Testis (tissue), 3 donors: ENCODE results near the gene CES4A. TPM values are rescaled to one million over a fixed set of nuclear protein-coding genes. Genes with fewer than 3 reads are reported as not detected.
A peak's percentile ranks its signal among the peaks of the same experiment; 100 is the strongest.

Source experiments
- DNase-seq: peaks from one replicate; pipeline ENCODE4 v3.0.0-alpha.2; 2019
- H3K27ac ChIP-seq, 2 donors: fragments of 200-600 bp; sonication (generic); one replicate each; pipeline ENCODE4 v1.5.1; 2019
- H3K27me3 ChIP-seq: fragments of 200-600 bp; sonication (generic); one replicate; pipeline ENCODE4 v1.5.1; 2019
- H3K36me3 ChIP-seq: fragments of 200-600 bp; sonication (generic); one replicate; pipeline ENCODE4 v1.5.1; 2017; ENCODE audit warnings: low read depth; ENCODE audit errors: missing control alignments
- H3K4me1 ChIP-seq: fragments of 200-600 bp; sonication (generic); one replicate; pipeline ENCODE4 v1.5.1; 2019
- H3K4me3 ChIP-seq, 2 donors: fragments of 200-600 bp; sonication (generic); one replicate each; pipeline ENCODE4 v1.5.1; 2017 to 2019
- H3K9me3 ChIP-seq: fragments of 200-600 bp; sonication (generic); one replicate; pipeline ENCODE4 v1.5.1; 2017
- POLR2A ChIP-seq: fragments of 450-650 bp; IDR thresholded peaks from one replicate; pipeline ENCODE4 v1.6.1; 2017; ENCODE audit warnings: antibody characterized with exemption, mild to moderate bottlenecking, moderate library complexity
- WGBS, 2 donors: methylation state at CpG; one replicate each; pipeline ENCODE4 v1.1.5; 2018; 5-methylcytosine and 5-hydroxymethylcytosine counted together
- intact Hi-C: fragments of 100-400 bp; cut with DNase I; formaldehyde crosslinking; loops from one replicate; pipeline ENCODE4 v1.15.1; 2023; ENCODE audit warnings: low total_unique reads
- polyA plus RNA-seq: library from polyadenylated mRNA; stranded (reverse); fragments of 350-450 nt; fragmentation: Illumina TruSeq; extraction: RNeasy Lipid Tissue Mini Kit (QIAGEN cat#74804); gene quantifications from one replicate; pipeline ENCODE4 v1.2.3, GENCODE V29; 2014; ENCODE audit warnings: low read depth, low replicate concordance; ENCODE audit not compliant: insufficient read depth
- total RNA-seq, 2 donors: library from RNA; depleted of rRNA; stranded (reverse); fragments of >200 nt; gene quantifications; one replicate each; pipeline ENCODE4 v1.2.3, GENCODE V29; 2016
- TF ChIP-seq, protein P1 (sequence below), 3 experiments: fragments of 450-650 bp in 2 of 3; fragments of 200-600 bp in 1 of 3; sonication (generic) in 1 of 3; IDR thresholded peaks; one replicate each; pipeline ENCODE4 v1.5.1; 2016 to 2019; ENCODE audit warnings: antibody characterized with exemption in 3 of 3, mild to moderate bottlenecking in 2 of 3, moderate library complexity in 1 of 3

Gene CES4A
- total and polyA plus RNA-seq, 3 donors from 2014 or later, result 12.2 to 25.0 (median 17.0) TPM

- intact Hi-C loops, result no loop called here
- TF ChIP-seq, protein P1, sequence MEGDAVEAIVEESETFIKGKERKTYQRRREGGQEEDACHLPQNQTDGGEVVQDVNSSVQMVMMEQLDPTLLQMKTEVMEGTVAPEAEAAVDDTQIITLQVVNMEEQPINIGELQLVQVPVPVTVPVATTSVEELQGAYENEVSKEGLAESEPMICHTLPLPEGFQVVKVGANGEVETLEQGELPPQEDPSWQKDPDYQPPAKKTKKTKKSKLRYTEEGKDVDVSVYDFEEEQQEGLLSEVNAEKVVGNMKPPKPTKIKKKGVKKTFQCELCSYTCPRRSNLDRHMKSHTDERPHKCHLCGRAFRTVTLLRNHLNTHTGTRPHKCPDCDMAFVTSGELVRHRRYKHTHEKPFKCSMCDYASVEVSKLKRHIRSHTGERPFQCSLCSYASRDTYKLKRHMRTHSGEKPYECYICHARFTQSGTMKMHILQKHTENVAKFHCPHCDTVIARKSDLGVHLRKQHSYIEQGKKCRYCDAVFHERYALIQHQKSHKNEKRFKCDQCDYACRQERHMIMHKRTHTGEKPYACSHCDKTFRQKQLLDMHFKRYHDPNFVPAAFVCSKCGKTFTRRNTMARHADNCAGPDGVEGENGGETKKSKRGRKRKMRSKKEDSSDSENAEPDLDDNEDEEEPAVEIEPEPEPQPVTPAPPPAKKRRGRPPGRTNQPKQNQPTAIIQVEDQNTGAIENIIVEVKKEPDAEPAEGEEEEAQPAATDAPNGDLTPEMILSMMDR (IDR thresholded peaks at IDR 0.05), result peak in 1 of 3 experiments; percentile 20
- no peak for TF ChIP-seq POLR2A
- H3K36me3 ChIP-seq, result no peaks in the 10 kb centered on the region
- peak; percentile 81 for DNase-seq
- peak overlapping the region; percentile 54 to 59 for H3K4me3 ChIP-seq
- WGBS, 2 donors, result 0% methylated on average over 43 of the region's 70 CpGs; no CpG with 5 or more reads in 1 of the 2 donors
- no peaks in the 10 kb centered on the region for H3K27me3 ChIP-seq
- no peaks in the 10 kb centered on the region for H3K9me3 ChIP-seq
- H3K4me1 ChIP-seq, result peaks cover 14% of the 10 kb centered on the region
- peak overlapping the region; percentile 34 to 66 for H3K27ac ChIP-seq
These were observed 25.6 kb downstream of the CES4A start for GRCh38 chr16:67013823-67014633.

- Histone ChIP-seq H3K27me3 (no peaks in the 10 kb centered on the region), H3K36me3 (no peaks in the 10 kb centered on the region), H3K27ac (no peak overlapping the region), H3K4me1 (peaks cover 14% of the 10 kb centered on the region), H3K9me3 (no peaks in the 10 kb centered on the region), H3K4me3 (peak overlapping the region in 1 of 2 donors; percentile 54)
- peak; percentile 15 for DNase-seq
- intact Hi-C loops, result no loop called here
- TF ChIP-seq, protein P1 (IDR thresholded peaks at IDR 0.05), result no peak
- WGBS, 2 donors, result 27 to 43% methylated on average over 6 of the region's 6 CpGs
These were observed 26.4 kb downstream of the CES4A start for GRCh38 chr16:67014634-67015312.

- DNase-seq, result peak; percentile 6
- no peaks in the 10 kb centered on the region for H3K36me3 ChIP-seq
- H3K27ac ChIP-seq, result no peak overlapping the region
- no peaks in the 10 kb centered on the region for H3K9me3 ChIP-seq
- H3K4me3 ChIP-seq, result no peak overlapping the region
- WGBS, 2 donors, result 88 to 94% methylated on average over 9 of the region's 9 CpGs
- intact Hi-C loops, result no loop called here
- H3K27me3 ChIP-seq, result no peaks in the 10 kb centered on the region
- TF ChIP-seq, protein P1 (IDR thresholded peaks at IDR 0.05), result no peak
- no peak for TF ChIP-seq POLR2A
- H3K4me1 ChIP-seq, result peaks cover 14% of the 10 kb centered on the region
These were observed 26.9 kb downstream of the CES4A start for GRCh38 chr16:67015313-67015731.

GRCh38 chr16:67016143-67016542 is 27.8 kb downstream of the CES4A start:
- Histone ChIP-seq H3K27me3 (no peaks in the 10 kb centered on the region), H3K27ac (no peak overlapping the region), H3K4me1 (peaks cover 14% of the 10 kb centered on the region), H3K4me3 (no peak overlapping the region), H3K9me3 (no peaks in the 10 kb centered on the region), H3K36me3 (no peaks in the 10 kb centered on the region)
- no peak for TF ChIP-seq POLR2A
- TF ChIP-seq, protein P1 (IDR thresholded peaks at IDR 0.05), result no peak
- no peak for DNase-seq
- intact Hi-C loops, result no loop called here
